GM19099 (cell line): Measurements from ENCODE around the gene CDKL5.

ENCODE experiments used
- POLR2A ChIP-seq: IDR thresholded peaks from 3 replicates; pipeline ENCODE4 v1.6.1; 2011; ENCODE audit warnings: low read depth; ENCODE audit not compliant: insufficient read length; ENCODE audit errors: extremely low read depth

CDKL5 gene

DNA sequence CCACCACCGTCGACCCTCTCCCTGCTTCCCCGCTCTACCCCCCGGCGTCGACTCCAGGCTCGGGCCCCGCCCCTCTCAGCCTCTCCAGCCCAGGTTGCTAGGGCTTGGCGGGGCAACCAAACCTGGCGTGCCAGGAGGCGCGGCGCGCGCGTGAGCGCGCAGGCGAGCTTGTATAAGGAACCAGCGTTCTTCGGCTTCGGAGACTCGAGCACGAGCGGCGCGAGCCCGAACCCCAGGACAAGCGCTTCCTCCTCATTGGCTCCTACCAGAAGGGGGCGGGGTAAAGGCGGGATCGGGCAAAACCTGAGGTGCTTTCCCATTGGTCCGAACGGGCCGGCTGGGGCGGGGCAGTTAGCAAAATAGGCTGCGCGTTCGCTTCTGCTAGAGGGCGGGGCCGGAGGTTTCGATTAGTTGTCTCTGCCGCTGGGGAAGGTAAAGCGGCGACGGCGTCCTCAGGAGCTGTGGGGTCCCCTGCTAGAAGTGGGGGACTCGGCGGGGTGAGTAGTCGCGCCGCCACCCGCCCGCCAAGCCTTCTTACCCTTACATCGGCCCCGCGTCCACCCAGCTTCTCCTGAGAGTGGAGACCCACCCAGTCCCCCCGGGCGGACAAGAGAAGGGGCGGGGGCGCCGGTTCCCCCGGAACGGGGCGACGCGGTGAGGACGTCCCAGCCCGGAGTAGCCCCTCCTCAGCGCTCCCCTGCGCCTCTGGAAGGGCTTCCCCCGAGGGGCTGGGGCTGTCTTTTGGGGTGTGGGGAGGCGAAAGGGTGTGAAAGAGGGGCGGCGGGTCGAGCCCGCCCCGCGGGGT is at the start of gene CDKL5:
Gene CDKL5 (plus strand): TSS at position 410 of the 805 bp plus-strand sequence. CDS start 81,489 bp downstream, outside the sequence.
- no peak for TF ChIP-seq POLR2A

- TF ChIP-seq POLR2A = no peak
These were observed 47.6 kb upstream of the CDKL5 start for GRCh38 chrX:18377796-18378195.

- no peak for TF ChIP-seq POLR2A
These were observed 35.4 kb upstream of the CDKL5 start for GRCh38 chrX:18389966-18390365.

GRCh38 chrX:18390941-18391538 is 34.4 kb upstream of the CDKL5 start:
- TF ChIP-seq POLR2A = no peak

- no peak for TF ChIP-seq POLR2A
These were observed 30.9 kb upstream of the CDKL5 start for GRCh38 chrX:18394477-18394876.

DNA sequence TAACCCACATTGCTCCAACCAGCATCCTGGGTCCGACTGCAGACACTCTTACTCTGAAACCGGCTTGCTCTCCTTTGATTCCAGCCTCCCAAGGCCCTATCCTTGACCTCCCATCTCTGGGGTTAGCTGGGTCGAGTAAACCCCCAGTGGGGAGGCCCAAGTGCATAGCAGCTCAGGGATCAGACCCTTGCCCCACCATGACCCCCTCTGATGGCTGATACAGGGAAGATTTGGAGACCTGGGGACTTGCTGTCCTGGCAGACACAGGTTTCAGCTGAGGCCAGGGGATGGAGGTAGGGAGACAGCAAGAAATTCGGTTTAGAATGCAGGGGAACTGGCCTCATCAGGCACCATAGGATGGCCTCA is 23.6 kb upstream of the CDKL5 start:
- TF ChIP-seq POLR2A = no peak

DNA sequence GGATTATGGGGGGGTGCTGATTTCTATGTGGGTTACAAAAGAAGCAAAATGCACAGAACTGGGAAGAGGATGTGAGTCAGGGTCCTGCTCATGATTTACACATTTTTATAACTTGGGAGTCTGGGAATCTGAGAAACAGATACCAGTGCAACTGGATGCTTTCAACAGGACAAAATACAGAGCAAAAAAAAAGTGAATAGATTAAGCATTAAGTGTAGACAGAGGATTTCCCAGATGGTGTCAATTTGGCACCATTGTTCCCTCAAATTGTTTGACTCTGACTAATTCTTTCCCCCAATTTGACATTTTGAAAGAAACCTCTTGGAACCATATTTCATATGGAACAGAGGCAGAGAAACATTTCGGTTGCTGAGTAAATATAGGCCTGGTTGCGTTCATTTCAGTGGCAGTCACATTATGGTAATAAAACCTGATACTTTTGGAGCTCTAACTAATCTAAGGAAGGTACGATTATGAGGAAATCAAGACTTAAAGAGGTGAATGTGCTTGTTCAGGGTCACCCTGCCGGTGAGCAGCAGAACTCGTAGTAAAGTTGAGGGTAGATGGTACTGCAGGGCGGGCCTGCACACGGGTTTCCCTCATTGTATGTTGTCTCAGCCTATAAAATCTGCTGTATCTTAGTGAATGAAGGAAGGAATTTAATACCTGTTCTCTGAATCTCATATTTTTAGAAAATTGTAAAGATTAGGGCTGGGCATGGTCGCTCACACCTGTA is 18.7 kb upstream of the CDKL5 start:
- TF ChIP-seq POLR2A = no peak

GRCh38 chrX:18410038-18410437 is 15.4 kb upstream of the CDKL5 start:
- no peak for TF ChIP-seq POLR2A

DNA sequence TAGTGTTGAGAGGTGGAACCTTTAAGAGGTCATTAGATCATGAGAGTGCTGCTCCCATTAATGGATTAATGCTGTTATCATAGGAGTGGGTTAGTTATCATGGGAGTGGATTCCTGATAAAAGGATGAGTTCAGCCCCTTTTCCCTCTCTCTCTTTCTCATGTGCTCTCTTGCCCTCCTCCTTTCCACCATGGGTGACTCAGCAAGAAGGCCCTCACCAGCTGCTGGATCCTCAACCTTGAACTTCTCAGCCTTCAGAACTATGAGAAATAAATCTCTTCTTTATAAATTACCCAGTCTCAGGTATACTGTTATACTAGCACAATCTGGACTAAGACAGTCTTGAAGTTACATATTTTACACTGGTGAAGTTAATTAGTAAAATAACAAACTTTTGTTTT is 10.0 kb upstream of the CDKL5 start:
- no peak for TF ChIP-seq POLR2A

- no peak for TF ChIP-seq POLR2A
These were observed 3.1 kb upstream of the CDKL5 start for GRCh38 chrX:18422325-18422724.

DNA sequence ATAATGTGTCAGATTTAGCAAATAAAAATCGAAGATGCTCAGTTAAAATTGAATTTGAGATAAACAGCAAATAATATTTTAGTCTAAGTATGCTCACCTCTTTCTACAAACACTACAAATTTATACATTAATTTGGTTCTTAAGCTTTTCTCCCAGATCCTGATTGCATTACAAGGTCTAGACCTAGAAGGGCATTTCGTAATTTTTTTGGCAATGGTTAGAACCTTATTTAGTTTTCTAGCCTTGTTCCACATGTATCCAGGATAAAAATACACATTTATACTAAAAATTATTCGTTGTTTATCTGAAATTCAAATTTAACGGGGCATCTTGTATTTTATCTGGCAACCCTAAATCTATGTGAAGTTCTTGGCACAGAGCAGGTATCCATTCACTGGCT is 2.5 kb upstream of the CDKL5 start:
- no peak for TF ChIP-seq POLR2A

DNA sequence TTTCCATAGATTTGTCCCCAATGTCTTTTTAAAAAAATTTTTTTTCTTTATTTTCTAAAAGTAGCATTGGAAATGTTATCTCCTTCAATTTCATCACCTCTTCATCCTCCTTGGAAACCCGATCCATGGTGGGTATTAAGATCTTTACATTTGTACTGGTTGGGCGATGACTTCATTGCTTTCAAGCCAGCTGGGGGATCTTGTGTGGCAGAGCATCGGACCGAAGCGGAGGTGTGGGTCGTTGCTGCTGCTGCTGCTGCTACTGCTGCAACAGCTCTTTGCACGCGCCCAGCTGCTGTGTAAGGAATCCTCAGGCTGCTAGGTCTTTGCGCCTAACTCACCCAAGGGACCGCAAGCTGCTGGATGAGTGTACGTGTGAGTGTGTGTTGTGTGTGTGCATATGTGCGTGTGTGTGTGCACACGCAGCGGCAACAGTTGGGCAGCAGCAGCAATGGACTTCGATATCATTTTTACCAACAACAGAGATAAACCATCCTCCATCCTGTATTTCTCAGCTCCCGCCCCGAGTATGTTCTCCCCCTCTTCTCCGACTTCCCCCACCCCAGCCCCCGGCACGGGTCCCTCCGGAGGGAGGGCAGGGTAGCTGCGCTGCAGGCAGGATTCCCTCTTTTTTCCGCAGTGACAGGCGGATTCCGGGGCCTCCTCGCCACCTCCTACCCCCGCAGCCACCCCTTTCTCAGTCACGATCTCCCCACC is 768 bp upstream of the CDKL5 start:
- no peak for TF ChIP-seq POLR2A

DNA sequence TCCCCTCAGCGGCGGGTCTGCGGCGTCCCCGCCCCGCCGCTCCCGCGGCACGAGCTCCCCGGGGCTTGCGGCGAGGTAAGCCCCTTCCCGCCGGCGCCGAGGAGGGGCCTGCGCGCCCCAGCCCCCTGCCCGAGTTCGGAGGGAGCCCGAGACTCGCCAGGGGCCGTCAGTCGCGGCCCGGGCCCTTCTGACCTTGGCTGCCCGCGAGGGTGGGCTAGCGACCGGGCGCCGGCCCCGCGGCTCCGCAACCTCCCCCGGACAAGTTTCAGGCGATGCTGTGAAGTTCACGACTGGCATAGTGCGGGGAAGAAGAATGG is 554 bp downstream of the CDKL5 start:
- no peak for TF ChIP-seq POLR2A

GRCh38 chrX:18428006-18428405 is 2.6 kb downstream of the CDKL5 start:
- TF ChIP-seq POLR2A = no peak

GRCh38 chrX:18434896-18435295 is 9.5 kb downstream of the CDKL5 start:
- no peak for TF ChIP-seq POLR2A
